ENCODE measurements around the gene PLCXD1. TPM values are rescaled to one million over a fixed set of nuclear protein-coding genes. Genes with fewer than 3 reads are reported as not detected.
"Not testable (repeated sequence)": the region's sequence is repeated elsewhere in the genome, so short reads cannot be mapped to it uniquely, and the experiment has no call there.

Gene PLCXD1
- total RNA-seq, 1 experiment from 2014 or later = 6.5 TPM

DNA sequence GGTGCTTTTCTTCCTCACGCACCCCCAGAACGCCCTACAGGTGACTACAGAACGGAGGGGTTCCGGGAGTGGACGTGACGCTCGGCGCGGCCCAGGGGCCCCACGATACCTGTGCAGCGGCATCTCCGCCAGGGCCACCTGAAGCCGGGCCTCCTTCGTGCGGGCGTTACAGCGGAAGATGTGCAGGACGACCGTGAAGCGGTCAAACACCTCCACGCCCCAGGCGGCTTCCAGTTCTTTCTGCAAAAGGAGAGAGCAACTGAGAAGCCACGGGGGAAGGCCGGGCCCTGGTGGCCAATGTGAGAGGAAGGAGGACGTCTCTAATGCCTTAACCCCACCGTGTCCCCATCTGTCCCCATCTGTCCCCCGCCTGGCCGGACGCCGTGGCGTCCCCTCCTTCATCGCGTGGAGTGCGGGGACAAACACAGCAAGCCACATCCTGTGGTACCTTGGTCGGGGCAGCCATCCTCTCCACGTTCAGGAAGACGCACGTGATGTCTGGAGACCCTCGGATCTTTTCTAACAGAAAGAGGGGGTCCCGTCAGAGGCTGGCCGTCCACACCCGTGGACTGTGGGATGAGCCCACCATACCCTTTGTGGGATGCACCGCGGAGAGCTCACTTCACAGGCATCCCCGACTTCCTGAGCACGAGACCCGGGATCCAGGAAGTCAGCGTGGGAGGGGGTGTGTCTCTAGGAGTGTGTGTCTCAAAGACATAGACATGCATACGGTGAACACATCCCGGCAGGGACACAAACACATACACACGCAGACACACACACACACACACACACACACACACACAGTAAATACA, 33.8 kb downstream of the PLCXD1 start:
- no peak for DNase-seq (ENCODE audit: extremely low read depth, low read depth)

DNA sequence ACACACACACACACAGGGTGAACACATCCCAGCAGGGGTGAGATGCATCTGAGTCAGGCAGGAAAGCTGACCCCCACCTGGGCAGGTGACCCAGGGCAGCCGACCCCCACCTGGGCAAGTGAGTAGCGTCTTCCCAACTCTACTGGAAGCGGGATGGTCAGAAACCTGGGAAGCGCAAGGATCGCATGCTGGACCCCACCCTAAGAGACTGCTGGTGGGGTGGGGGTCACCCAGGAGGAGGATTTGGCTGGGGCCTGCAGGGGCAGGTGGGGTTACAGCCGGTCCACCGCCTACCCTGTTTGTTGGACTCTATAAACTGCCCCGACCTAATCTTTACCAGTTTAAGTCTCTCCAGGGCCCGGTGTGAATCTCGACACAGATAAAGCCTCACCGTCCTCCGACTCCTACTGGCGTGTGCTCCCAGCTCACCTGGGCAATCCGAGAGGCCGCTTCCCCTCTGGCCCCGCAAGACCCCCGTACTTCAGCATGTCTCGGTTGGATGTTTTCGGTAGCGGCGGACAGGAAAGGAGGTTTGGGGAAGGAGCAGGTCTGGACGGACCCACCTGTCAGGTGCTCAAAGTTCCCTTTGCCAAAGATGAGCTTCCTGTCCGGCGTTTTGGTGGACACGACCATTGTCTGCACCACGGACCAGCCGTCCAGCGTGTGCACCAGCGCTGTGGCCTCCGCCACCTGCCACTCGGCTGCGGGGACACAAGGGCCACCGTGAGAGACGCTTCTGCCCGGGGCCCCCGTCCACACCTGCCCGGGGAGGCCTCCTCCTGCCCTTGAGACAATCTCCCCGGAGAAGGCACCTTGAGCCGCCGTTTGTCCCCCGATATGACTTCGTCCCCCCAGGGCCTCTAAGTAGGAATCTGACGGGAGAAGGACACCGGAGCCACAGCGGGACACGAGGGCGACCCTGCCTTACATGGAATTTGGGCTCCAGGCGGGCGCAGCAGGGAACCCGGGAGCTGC, 35.5 kb downstream of the PLCXD1 start:
- DNase-seq (ENCODE audit: extremely low read depth, low read depth) = no peak

DNA sequence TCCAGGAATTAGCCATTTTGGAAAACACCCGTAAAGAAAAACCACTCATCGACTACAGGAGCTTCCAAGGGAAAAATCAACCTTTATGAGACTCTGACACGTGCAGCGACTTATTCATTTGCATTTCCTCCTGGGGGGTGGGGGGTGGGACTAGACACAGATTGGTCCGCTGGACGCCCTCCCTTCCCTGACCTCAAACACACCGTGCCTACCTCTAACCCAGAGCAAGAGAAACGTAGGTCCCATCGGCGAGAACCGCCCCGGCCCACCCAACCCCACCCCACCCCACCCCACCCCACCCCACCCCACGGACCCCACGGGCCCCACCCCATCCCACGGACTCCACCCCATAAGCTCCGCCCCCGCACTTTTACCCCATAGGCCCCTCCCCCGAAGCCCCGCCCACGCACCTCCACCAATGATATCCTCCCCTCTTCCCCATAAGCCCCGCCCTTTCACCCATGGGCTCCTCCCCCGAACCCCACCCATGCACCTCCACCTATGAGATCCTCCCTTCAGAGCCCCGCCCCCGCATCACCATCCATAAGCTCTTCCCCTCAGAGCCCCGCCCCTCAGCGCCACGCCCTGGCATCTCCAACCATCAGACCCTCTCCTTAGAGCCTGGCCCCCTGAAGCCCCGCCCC, 36.4 kb downstream of the PLCXD1 start:
- DNase-seq (ENCODE audit: extremely low read depth, low read depth) = no peak

DNA sequence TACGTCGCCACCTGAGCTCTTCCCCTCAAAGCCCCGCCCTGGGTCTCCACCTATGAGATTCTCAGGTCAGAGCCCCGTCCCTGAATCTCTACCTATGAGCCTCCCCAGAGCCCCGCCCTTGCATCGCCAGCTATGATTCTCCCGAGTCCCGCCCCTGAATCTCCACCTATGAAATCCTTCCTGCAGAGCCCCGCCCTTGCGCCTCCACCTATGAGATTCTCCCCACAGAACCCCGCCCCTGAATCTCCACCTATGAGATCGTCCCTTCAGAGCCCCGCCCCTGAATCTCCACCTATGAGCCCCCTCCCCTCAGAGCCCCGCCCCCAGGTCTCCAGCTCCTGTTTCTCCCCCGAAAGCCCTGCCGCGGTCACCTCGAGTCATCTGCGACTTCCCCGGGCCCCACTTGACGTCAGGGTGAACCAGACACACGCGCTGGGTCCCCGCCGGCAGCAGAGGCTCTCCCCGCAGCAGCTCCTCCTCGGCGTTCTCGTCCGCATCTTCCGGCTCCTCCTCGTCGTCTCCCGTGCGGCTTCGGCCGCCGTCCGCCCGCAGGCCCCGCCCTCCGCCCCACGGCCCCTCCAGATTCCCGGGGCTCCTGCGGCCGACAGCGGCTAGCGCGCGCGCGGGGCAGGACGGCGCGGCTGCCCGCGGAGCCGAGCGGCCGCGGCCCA, 37.0 kb downstream of the PLCXD1 start:
- peak; percentile 100 for DNase-seq (ENCODE audit: extremely low read depth, low read depth)

DNA sequence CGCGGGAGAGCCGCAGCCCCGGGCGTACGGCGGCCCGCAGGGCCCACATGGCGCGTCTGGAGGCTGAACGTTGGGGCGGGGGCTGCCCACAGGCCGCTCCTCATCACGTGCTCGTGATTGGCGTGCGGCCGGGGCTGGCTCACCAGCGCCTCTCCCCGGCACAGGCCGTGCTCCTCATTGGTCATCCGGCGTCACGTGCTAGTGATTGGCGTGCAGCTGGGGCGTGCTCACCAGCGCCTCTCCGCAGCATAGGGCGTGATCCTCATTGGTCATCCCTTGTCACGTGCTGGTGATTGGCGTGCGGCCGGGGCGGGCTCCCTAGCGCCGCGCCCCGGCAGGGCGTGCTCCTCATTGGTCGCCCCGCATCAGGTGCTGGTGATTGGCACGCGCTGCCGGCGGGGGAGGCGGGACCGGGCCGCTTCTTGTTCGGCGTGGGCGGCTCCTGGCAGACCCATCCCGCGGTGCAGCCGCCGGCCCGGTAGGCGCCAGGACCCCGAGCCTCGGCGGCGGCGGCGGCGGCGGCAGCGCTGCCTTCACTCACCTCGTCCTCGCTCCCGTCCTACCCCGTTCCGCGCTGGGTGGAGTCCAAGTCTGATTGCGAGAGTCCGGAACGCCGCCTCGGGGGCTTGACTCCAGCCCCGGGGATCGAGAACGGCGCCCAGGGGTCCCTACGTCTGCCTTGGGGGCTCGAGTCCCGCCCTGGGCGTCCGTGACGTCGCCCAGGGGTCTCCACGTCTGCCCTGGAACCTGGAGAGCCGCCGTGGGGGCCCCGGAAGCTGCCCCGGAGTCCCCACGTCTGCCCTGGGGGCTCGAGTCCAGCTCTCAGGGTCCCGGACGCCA, 37.8 kb downstream of the PLCXD1 start, which contains the start of gene GTPBP6:
TSS of gene GTPBP6 (minus strand) at position 58 of the 840 bp plus-strand sequence. CDS start at position 49, 9 bp downstream.
- peak; percentile 100 for DNase-seq (ENCODE audit: extremely low read depth, low read depth)

DNA sequence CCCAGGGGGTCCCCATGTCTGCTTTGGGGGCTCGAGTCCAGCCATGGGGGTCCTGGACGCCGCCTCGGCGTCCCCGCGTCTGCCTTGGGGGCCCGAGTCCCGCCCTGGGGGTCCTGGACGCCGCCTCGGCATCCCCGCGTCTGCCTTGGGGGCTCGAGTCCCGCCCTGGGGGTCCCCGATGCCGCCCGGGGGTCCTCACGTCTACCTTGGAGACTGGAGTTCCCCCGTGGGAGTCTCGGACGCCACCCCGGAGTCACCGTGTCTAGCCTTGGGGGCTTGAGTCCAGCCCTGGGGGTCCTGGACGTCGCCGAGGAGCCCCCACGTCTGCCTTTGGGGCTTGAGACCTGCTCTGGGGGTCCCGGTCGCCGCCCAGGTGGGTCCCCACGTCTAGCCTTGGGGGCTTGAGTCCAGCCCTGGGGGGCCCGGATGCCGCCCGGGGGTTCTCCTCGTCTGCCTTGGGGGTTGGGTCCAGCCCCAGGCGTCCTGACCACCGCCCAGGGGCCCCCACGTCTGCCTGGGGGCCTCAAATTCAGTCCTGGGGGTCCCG, 38.5 kb downstream of the PLCXD1 start:
- no peak for DNase-seq (ENCODE audit: extremely low read depth, low read depth)

DNA sequence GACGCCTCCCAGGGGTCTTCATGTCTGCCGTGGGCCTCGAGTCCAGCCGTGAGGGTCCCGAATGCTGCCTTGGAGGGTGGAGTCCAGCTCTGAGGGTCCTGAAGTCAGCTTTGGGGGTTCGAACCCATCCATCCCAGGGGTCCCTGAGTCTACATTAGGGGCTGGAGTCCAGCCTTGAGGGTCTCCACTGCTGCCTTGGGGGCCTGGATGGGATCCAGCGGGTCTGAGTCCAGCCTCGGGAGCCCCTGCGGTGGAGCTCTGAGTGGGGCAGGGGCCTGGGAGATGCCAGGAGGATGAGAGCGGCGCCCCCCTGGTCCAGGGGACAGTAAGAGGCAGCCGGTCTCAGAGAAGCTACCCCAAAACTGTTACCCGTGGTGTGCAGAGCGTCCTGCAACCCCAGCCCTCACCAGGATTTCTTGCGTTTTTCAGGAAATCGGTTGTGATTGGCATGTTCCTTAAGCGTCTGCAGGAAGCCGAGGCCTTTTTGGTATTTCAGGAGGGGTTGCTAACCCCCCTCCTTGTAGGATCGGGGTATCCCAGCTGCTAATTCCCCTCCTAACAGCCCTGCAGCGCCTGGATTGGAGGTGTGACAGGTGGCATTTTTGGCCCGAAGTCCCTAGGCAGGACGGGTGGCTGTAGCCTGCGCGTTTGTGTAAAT, 39.1 kb downstream of the PLCXD1 start:
- no peak for DNase-seq (ENCODE audit: extremely low read depth, low read depth)

DNA sequence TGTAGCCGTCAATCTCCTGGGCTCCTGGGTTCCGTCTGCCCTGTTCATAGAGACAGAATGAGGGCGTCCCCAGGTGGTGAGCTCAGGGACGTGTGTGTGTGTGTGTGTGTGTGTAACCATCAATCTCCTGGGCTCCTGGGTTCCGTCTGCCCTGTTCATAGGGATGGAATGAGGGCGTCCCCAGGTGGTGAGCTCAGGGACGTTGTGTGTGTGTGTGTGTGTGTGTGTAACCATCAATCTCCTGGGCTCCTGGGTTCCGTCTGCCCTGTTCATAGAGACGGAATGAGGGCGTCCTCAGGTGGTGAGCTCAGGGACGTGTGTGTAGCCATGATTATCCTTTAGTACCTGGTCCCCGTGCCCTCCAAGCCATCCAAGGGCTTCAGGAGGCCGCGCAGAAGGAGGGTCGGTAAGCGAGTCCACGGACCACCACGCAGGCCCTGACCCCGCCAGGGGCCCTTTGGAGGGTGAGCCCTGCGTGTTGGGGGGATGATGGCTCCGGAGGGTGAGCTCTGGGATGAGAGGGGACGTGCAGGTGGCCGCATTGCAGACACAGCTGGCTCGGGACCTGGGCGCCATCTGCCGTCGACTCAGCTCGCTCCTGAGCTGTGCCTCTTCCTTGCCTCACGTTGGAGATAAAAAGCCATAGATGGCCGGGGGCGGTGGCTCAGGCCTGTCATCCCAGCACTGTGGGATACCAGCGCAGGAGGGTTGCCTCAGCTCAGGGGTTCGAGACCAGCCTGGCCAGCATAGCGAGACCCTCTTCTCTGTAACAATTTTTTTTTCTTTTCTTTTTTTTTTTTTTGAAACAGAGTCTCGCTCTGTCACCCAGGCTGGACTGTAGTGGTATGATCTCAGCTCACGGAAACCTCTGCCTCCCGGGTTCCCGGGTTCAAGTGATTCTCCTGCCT, 42.8 kb downstream of the PLCXD1 start:
- DNase-seq (ENCODE audit: extremely low read depth, low read depth) = peak; percentile 69

DNA sequence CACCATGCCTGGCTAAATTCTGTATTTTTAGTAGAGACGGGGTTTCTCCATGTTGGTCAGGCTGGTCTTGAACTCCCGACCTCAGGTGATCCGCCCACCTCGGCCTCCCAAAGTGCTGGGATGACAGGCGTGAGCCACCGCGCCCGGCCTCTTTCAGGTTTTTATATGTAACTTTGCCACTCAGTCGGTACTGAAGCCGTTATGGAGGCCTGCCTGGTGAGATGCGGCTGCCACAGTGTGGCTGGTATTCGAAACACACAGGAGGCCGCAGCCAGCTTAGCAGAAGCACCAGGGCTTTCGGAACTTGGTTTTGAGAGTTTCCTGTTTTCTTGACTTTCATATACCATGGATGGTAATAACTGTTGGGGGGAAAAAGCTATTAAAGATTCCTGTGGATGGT, 43.5 kb downstream of the PLCXD1 start:
- DNase-seq (ENCODE audit: extremely low read depth, low read depth) = not testable (repeated sequence)

DNA sequence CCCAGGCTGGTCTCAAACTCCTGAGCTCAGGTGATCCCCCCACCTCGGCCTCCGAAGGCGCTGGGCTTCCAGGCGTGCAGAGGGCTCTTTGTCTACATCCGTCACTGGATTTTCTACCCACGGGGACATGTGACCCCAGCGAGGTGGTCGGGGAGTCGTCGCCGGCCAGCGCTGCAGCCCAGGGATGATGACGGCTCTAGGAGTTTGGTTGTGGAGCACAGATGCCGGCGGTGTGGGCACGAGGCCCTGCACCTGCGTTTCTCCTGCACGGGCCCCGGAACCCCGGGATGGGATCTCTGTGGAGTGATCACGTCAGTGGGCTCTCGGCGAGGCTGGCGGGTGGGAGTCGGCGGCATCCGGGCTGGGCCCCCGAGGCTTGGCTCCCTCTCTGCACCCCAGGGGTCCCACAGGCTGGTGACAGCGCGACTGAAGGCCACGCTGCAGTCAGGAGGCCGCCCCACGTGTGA, 46.5 kb downstream of the PLCXD1 start:
- no peak for DNase-seq (ENCODE audit: extremely low read depth, low read depth)

DNA sequence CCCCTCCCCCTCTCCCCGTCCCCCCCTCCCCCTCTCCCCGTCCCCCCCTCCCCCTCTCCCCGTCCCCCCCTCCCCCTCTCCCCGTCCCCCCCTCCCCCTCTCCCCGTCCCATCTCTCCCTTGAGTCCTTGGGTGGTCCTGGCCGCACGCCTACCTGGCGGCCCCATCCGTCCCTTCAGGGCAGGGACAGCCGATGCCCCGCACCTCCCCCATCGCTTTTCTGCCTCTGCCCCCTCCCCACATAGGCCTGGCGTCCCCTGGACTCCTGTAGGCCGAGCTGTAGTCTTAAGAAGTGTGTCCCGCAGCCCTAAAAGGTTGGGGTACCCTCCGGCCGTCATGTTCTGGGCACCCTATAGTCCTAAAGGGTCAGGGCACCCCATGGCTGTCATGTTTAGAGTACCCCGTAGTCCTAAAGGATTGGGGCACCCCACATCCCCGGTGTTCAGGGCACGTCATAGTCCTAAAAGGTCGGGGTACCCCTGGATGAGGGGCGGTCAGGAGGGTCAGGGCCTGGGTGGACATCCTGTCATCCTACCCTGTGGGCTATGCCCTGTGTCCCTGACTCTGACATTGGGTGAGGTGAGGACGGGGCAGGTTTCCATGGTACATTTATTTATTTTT, 48.2 kb downstream of the PLCXD1 start:
- DNase-seq (ENCODE audit: extremely low read depth, low read depth) = no peak

DNA sequence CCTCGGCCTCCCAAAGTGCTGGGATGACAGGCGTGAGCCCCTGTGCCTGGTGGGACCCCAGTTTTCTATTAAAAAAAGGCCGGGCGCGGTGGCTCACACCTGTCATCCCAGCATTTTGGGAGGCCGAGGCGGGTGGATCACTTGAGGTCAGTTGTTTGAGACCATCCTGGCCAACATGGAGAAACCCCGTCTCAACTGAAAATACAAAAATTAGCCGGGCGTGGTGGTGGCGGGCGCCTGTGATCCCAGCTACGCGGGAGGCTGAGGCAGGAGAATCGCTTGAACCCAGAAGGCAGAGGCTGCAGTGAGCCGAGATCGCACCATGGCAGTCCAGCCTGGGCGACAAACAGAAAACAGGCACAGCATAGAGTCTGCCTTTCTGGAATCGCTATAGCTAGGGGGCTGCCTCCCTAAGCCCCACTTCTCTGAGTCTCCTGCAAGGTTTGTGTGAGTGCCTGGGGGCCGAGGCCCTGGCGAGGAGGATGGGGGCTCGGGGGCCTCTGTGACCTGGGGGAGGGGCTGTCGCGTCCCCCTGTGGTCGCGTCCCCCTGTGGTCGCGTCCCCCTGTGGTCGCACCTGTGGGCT, 49.1 kb downstream of the PLCXD1 start:
- not testable (repeated sequence) for DNase-seq (ENCODE audit: extremely low read depth, low read depth)

DNA sequence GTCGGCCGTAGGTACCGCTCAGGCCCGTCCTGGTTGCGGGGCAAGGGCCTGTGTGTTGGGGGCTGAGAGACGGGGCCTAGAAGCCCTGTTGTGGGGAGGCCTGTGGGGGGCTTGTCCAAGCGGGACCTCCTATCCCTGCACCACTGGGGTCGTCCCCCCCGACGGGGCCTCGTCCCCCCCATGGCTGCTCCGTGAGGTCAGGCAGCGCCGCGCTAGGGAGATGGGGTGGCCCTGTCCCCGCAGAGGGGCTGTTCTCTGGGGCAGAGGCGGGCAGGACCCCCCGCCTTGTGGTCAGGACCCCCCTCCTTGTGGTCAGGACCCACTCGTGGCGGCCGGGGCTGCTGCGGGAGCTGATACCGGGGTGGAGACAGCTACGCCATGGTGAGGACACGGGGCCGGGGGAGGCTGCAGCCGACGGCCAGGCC, 49.6 kb downstream of the PLCXD1 start:
- no peak for DNase-seq (ENCODE audit: extremely low read depth, low read depth)

DNA sequence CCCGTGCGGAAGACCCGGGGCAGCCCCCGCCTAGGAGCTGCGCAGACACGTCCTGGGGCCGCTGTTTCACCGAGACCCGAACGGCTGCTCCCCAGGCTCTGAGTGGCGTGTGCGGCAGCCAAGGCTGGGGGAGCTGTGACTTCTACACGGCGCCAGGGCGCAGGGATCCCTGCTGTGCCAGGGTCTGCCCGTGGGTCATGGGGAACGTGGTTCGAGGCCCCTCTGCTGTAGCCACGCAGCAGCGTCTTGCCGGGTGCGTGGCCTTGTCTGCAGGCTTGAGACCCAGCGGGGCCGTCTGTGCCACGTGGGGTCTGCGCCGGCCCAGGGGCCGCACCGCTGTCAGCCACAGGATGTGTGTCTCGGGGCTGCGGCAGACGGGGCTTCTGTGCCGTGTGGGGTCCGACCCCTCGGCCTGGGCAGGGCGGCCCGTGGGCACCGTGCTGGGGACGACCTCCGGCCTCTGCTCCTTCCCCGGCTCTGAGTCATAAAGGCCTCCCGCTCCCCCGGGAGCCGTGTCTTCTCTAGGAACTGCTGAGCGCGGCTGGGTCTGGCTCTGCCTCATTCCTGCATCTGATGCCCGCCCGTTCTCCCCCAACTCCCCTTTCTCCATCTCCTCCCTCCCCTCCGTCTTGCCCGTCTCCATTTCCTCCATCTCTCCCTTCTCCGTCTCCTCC, 50.1 kb downstream of the PLCXD1 start:
- no peak for DNase-seq (ENCODE audit: extremely low read depth, low read depth)

DNA sequence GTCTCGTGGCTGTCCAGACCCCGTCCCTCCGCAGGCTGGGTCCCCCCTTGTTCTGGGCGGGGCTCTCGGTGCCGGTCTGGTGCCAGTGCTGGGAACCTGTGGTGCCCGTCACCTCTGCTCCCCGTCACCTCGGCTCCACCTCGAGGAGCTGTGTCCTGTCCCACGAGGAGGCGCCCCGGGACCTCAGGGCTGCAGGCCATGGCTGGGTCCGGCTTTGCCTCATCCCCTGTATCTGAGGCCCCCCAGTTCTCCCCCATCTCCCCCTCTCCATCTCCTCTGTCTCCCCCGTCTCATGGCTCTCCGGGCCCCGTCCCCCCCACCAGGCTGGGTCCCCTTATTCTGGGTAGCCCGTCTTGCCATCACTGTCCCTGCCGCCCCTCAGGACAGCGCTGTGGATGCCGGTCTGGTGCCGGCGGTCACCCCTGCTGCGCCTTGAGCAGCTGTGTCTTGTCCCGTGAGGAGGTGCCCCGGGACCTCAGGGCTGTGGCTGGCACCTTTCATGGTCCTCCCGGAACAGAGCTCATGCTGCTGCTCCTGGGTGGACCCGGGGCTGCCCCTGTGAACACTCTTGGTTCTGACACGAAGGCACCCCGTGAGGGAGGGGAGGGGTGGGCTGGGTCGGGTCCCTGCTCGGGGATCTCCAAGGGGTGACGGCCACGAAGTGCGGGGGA, 50.8 kb downstream of the PLCXD1 start:
- DNase-seq (ENCODE audit: extremely low read depth, low read depth) = no peak

DNA sequence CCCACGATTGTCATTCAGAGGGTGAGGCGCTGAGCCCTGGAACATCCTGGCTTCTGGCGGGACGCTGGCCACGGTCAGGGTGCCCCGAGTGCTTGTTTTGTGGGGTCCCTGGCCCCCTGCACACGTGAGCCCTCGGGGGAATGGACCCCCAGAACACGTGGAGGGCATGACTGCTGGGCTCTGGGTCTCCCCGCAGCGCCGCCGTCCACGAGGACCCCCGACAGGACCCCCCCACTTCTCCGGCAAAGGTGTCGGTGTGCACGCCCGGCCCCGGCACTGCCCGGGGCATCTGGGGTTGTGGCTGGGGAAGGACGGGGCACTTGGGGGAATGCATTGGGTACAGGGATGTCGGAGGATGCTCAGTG, 51.3 kb downstream of the PLCXD1 start:
- DNase-seq (ENCODE audit: extremely low read depth, low read depth) = no peak
